Endothelial cell of umbilical vein (primary cell): ENCODE measurements around the gene C19orf25. TPM values are rescaled to one million over a fixed set of nuclear protein-coding genes. Genes with fewer than 3 reads are reported as not detected.

Source experiments
- BruUV-seq: library from RNA; stranded (reverse); fragments of 400-500 nt; replicated peaks from 2 replicates; lab custom pipeline; 2021; lab: Mats Ljungman, UMichigan
- CTCF ChIA-PET: fragments of 300-600, 350-600 bp; sonication (Branson Sonifier 250); formaldehyde crosslinking; loops from one replicate; lab custom pipeline; 2021; ENCODE audit warnings: antibody characterized with exemption, inconsistent platforms; lab: Charles Lee
- POLR2A ChIA-PET: fragments of 300-600, 350-600 bp; sonication (Branson Sonifier 250); formaldehyde crosslinking; loops from one replicate; lab custom pipeline; 2021; ENCODE audit warnings: antibody characterized with exemption, inconsistent platforms; lab: Charles Lee
- DNase-seq: peaks from one replicate; pipeline ENCODE4 v3.0.0-alpha.2; 2011; ENCODE audit warnings: low read depth, low spot score
- FAIRE-seq: peaks from 2 replicates; lab custom pipeline; 2011; peaks lifted over from hg19 to GRCh38; lab: Jason Lieb, UNC
- H2AFZ ChIP-seq: 2 replicates; pipeline ENCODE4 v1.6.0; 2012; ENCODE audit warnings: low read depth, low read length, control low read depth, inconsistent platforms
- H3K27ac ChIP-seq: 2 replicates; pipeline ENCODE4 v1.5.1; 2011; ENCODE audit warnings: low read depth, mild to moderate bottlenecking, control low read depth, low read length, moderate library complexity; ENCODE audit not compliant: insufficient read depth
- H3K27me3 ChIP-seq, 2 experiments: 2 replicates each; pipeline versions ENCODE4 v1.6.0 to v1.6.1; 2011; ENCODE audit warnings: low read length in 2 of 2, mixed read lengths in 1 of 2; ENCODE audit not compliant: control insufficient read depth in 2 of 2, insufficient read depth in 2 of 2
- H3K36me3 ChIP-seq, 2 experiments: 2 replicates in 1 of 2; 3 replicates in 1 of 2; pipeline ENCODE4 v1.5.1; 2011; ENCODE audit warnings: low read length in 2 of 2, mild to moderate bottlenecking in 1 of 2, moderate library complexity in 1 of 2; ENCODE audit not compliant: control insufficient read depth in 2 of 2, insufficient read depth in 2 of 2; ENCODE audit errors: extremely low read depth in 1 of 2
- H3K4me1 ChIP-seq: 3 replicates; pipeline ENCODE4 v1.5.1; 2011; ENCODE audit warnings: mild to moderate bottlenecking, low read length; ENCODE audit not compliant: control insufficient read depth, insufficient read depth; ENCODE audit errors: extremely low read depth
- H3K4me2 ChIP-seq: 2 replicates; pipeline ENCODE4 v1.6.1; 2011; ENCODE audit warnings: low read length, control low read depth, mixed read lengths; ENCODE audit not compliant: insufficient read depth
- H3K4me3 ChIP-seq, 3 experiments: fragments of 200-600 bp in 1 of 3; sonication (generic), shearing (Covaris generic) in 1 of 3; replicated peaks in 1 of 3; 2 replicates each; pipeline ENCODE4 v1.5.1; 2011 to 2016; ENCODE audit warnings: control low read depth in 3 of 3, low read length in 3 of 3, mild to moderate bottlenecking in 2 of 3, inconsistent platforms in 1 of 3, low read depth in 1 of 3, moderate library complexity in 1 of 3; ENCODE audit not compliant: insufficient read depth in 1 of 3
- H3K79me2 ChIP-seq: 2 replicates; pipeline ENCODE4 v1.6.0; 2012; ENCODE audit warnings: low read length, inconsistent platforms; ENCODE audit not compliant: control insufficient read depth, insufficient read depth
- H3K9ac ChIP-seq: replicated peaks from 2 replicates; pipeline ENCODE3; 2011; ENCODE audit warnings: low read length, control low read depth; ENCODE audit not compliant: insufficient read depth; ENCODE audit errors: extremely low read depth
- H3K9me1 ChIP-seq: replicated peaks from 3 replicates; pipeline ENCODE4 v1.6.0; 2011; ENCODE audit warnings: mild to moderate bottlenecking, low read length; ENCODE audit not compliant: control insufficient read depth, insufficient read depth; ENCODE audit errors: extremely low read depth
- H3K9me3 ChIP-seq: replicated peaks from 2 replicates; pipeline ENCODE4 v1.5.1; 2012; ENCODE audit warnings: low read length, inconsistent platforms; ENCODE audit not compliant: control insufficient read depth, insufficient read depth
- H4K20me1 ChIP-seq: replicated peaks from 2 replicates; pipeline ENCODE3; 2011; ENCODE audit warnings: mild to moderate bottlenecking, low read length; ENCODE audit not compliant: control insufficient read depth, insufficient read depth; ENCODE audit errors: extremely low read depth
- CTCF ChIP-seq, 2 donors: IDR thresholded peaks; 1 replicate in 1 of 2; 2 replicates in 1 of 2; pipeline ENCODE4 v1.5.1; 2011; ENCODE audit warnings: low read length in 2 of 2, mild to moderate bottlenecking in 2 of 2, moderate library complexity in 2 of 2, control low read depth in 1 of 2, inconsistent platforms in 1 of 2, low read depth in 1 of 2; ENCODE audit not compliant: insufficient read depth in 1 of 2; ENCODE audit errors: extremely low read depth in 1 of 2
- EZH2 ChIP-seq: IDR thresholded peaks from 2 replicates; pipeline ENCODE4 v1.6.1; 2012; ENCODE audit warnings: borderline replicate concordance, low read depth, mild to moderate bottlenecking, moderate library complexity, low read length, inconsistent platforms; ENCODE audit not compliant: severe bottlenecking
- FOS ChIP-seq: IDR thresholded peaks from 2 replicates; pipeline ENCODE4 v1.6.1; 2011; ENCODE audit warnings: mild to moderate bottlenecking, low read length, moderate library complexity, borderline replicate concordance; ENCODE audit not compliant: insufficient read depth
- GATA2 ChIP-seq: IDR thresholded peaks from 2 replicates; pipeline ENCODE4 v1.7.0; 2011; ENCODE audit warnings: low read depth, mild to moderate bottlenecking, moderate library complexity, mixed read lengths, low read length; ENCODE audit not compliant: insufficient read length, insufficient read depth
- JUN ChIP-seq: IDR thresholded peaks from 2 replicates; pipeline ENCODE4 v1.6.1; 2011; ENCODE audit warnings: borderline replicate concordance, low read depth; ENCODE audit not compliant: insufficient read length, insufficient read depth
- MAX ChIP-seq: IDR thresholded peaks from 2 replicates; pipeline ENCODE4 v1.6.1; 2011; ENCODE audit not compliant: insufficient read depth, insufficient read length
- MYC ChIP-seq: IDR thresholded peaks from one replicate; pipeline ENCODE4 v1.6.1; 2011; ENCODE audit warnings: mild to moderate bottlenecking, low read depth, low read length
- POLR2A ChIP-seq: IDR thresholded peaks from 2 replicates; pipeline ENCODE4 v1.6.1; 2012; ENCODE audit warnings: low read depth, mild to moderate bottlenecking, control low read depth, low read length
- POLR2AphosphoS5 ChIP-seq: IDR thresholded peaks from 2 replicates; pipeline ENCODE4 v1.6.1; 2012; ENCODE audit warnings: low read depth, mild to moderate bottlenecking, control low read depth, low read length, moderate library complexity; ENCODE audit not compliant: insufficient read depth
- dilution Hi-C: fragments of 300-500 bp; cut with MboI; formaldehyde crosslinking; loops from one replicate; pipeline ENCODE4 v1.15.0; 2019; ENCODE audit warnings: low sequenced_read_pairs; ENCODE audit not compliant: extremely low pct_ligation_motif_present
- intact Hi-C: fragments of 100-400 bp; cut with micrococcal nuclease; formaldehyde crosslinking; loops from one replicate; pipeline ENCODE4 v1.10.0; 2022
- polyA plus RNA-seq, 4 experiments: library from polyadenylated mRNA; depleted of rRNA in 3 of 4; stranded (reverse) in 3 of 4; unstranded in 1 of 4; fragments of >200 nt; gene quantifications; 2 replicates each; pipeline versions ENCODE4 v1.2.1 to v1.2.3, GENCODE V29; 2011 to 2012; ENCODE audit warnings: missing spikeins in 1 of 4
- total RNA-seq: library from RNA; stranded (reverse); gene quantifications from 2 replicates; pipeline ENCODE4 v1.2.3, GENCODE V29; 2021

The C19orf25 gene
- total and polyA plus RNA-seq, 2 donors (not counting 3 experiments of a cell fraction or from before 2014, with no cell fraction given): 28.0 to 34.6 TPM

- ChIA-PET POLR2A (interaction anchor here (0.6 kb wide), 1 partner anchor 23 kb away, joined by 9 read pairs; the partner anchor contains the start of gene REEP6), CTCF (interaction anchor here (0.6 to 1.3 kb wide), 7 partner anchors 11 to 234 kb away, joined by 3 to 5 read pairs (median 4); no protein-coding TSS in a partner anchor)
- H3K9me1 ChIP-seq: no peaks in the 10 kb centered on the region
- FAIRE-seq (no peak), DNase-seq (no peak)
- no peaks in the 10 kb centered on the region for H3K79me2 ChIP-seq
- no TSS peak for BruUV-seq
- no peaks in the 10 kb centered on the region for H4K20me1 ChIP-seq
- peaks cover 5 to 8% of the 10 kb centered on the region in 2 experiments for H3K27me3 ChIP-seq
- H2AFZ ChIP-seq: no peak overlapping the region
- intact Hi-C loops (loop anchor here (5.0 kb wide), 1 partner anchor 232 kb away; no protein-coding TSS in a partner anchor), dilution Hi-C loops (no loop called here)
- TF ChIP-seq MYC (no peak), EZH2 (no peak), JUN (no peak), GATA2 (no peak), POLR2A (no peak), FOS (no peak), CTCF (IDR thresholded peaks at IDR 0.05; ENCODE audit: extremely low read depth in 1 of 2, insufficient read depth in 1 of 2, low read depth in 1 of 2, low read length in 2 of 2) (no peak), POLR2AphosphoS5 (no peak), MAX (no peak)
- H3K9ac ChIP-seq: no peak overlapping the region
- no peaks in the 10 kb centered on the region for H3K4me1 ChIP-seq
- H3K27ac ChIP-seq: no peak overlapping the region
- H3K4me3 ChIP-seq: no peak overlapping the region
- H3K36me3 ChIP-seq: no peaks in the 10 kb centered on the region
- H3K4me2 ChIP-seq: no peak overlapping the region
- no peaks in the 10 kb centered on the region for H3K9me3 ChIP-seq
These were observed 35.3 kb upstream of the C19orf25 start for GRCh38 chr19:1514295-1514661.
